Right ventricle myocardium superior (tissue), 1 donor: ENCODE data around the gene ZNF778. TPM values are rescaled to one million over a fixed set of nuclear protein-coding genes. Genes with fewer than 3 reads are reported as not detected.
A peak's percentile ranks its signal among the peaks of the same experiment; 100 is the strongest.
"Not testable (repeated sequence)": the region's sequence is repeated elsewhere in the genome, so short reads cannot be mapped to it uniquely, and the experiment has no call there.

ENCODE experiments used
- ATAC-seq: fragments of 200-7000 bp; cut with Tn5 transposase; one replicate; pipeline ENCODE4 v1.9.1; 2020; ENCODE audit warnings: mild to moderate bottlenecking; ENCODE audit not compliant: poor library complexity
- DNase-seq: peaks from one replicate; pipeline ENCODE4 v3.0.0-alpha.2; 2020
- intact Hi-C: fragments of 100-400 bp; cut with DNase I; formaldehyde crosslinking; loops from one replicate; pipeline ENCODE4 v1.11.2; 2022
- total RNA-seq: library from RNA; stranded (reverse); fragmentation: NEBNext Ultra II Directional; extraction: Animal tissue kit (Norgen Biotek cat#: 25700); gene quantifications from one replicate; pipeline ENCODE4 v1.2.1, GENCODE V29; 2021
- donor health status: DM: no; HTN: yes; CAD: no; lungs with severe emphysema.

Gene ZNF778
- total RNA-seq, 1 donor from 2014 or later = 9.9 TPM

- no peak for ATAC-seq
- intact Hi-C loops = no loop called here
Observed at GRCh38 chr16:89178453-89179147, 38.9 kb upstream of the ZNF778 start.

GRCh38 chr16:89179148-89179484 lies 38.4 kb upstream of the ZNF778 start:
- intact Hi-C loops = no loop called here
- DNase-seq (no peak), ATAC-seq (no peak)

More at GRCh38 chr16:89178453-89179147, 38.9 kb upstream of the ZNF778 start:
- no peak for DNase-seq

GRCh38 chr16:89179656-89180315 lies 37.7 kb upstream of the ZNF778 start:
- ATAC-seq (no peak), DNase-seq (no peak)
- intact Hi-C loops = no loop called here

- intact Hi-C loops = no loop called here
- no peak for DNase-seq
- ATAC-seq = no peak
Observed at GRCh38 chr16:89183463-89183862, 34.0 kb upstream of the ZNF778 start.

GRCh38 chr16:89183975-89184676 lies 33.4 kb upstream of the ZNF778 start:
- intact Hi-C loops = no loop called here
- ATAC-seq = no peak
- DNase-seq = no peak

GRCh38 chr16:89184677-89184932 lies 32.9 kb upstream of the ZNF778 start:
- intact Hi-C loops = no loop called here
- ATAC-seq (no peak), DNase-seq (no peak)

GRCh38 chr16:89184933-89185794 lies 32.3 kb upstream of the ZNF778 start:
- intact Hi-C loops = no loop called here
- ATAC-seq (no peak), DNase-seq (no peak)

- intact Hi-C loops, DNase-seq, ATAC-seq: not testable (repeated sequence)
Observed at GRCh38 chr16:89185887-89186592, 31.5 kb upstream of the ZNF778 start.

GRCh38 chr16:89186593-89187031 lies 30.9 kb upstream of the ZNF778 start:
- ATAC-seq, DNase-seq, intact Hi-C loops: not testable (repeated sequence)

GRCh38 chr16:89187032-89187769 lies 30.3 kb upstream of the ZNF778 start:
- DNase-seq (no peak), ATAC-seq (no peak)
- intact Hi-C loops = no loop called here

- no peak for DNase-seq
- ATAC-seq = no peak
- intact Hi-C loops = no loop called here
Observed at GRCh38 chr16:89187770-89188392, 29.6 kb upstream of the ZNF778 start.

GRCh38 chr16:89188471-89189357 lies 28.8 kb upstream of the ZNF778 start:
- intact Hi-C loops = not testable (repeated sequence)

GRCh38 chr16:89189358-89190025 lies 28.0 kb upstream of the ZNF778 start:
- ATAC-seq (no peak), DNase-seq (peak; percentile 6)
- intact Hi-C loops = no loop called here

More at GRCh38 chr16:89188471-89189357, 28.8 kb upstream of the ZNF778 start:
- DNase-seq, ATAC-seq: not testable (repeated sequence)

GRCh38 chr16:89190150-89190958 lies 27.1 kb upstream of the ZNF778 start:
- DNase-seq (peak; percentile 35), ATAC-seq (no peak)
- intact Hi-C loops = no loop called here
